GM18508 (cell line): ENCODE results near the gene USP47.

Experiments used
- ATAC-seq: cut with Tn5 transposase; IDR thresholded peaks from one replicate; pipeline ENCODE4 v1.9.1; 2021; ENCODE audit warnings: moderate number of reproducible peaks; ENCODE audit not compliant: insufficient read depth, unreplicated experiment

USP47 gene

DNA sequence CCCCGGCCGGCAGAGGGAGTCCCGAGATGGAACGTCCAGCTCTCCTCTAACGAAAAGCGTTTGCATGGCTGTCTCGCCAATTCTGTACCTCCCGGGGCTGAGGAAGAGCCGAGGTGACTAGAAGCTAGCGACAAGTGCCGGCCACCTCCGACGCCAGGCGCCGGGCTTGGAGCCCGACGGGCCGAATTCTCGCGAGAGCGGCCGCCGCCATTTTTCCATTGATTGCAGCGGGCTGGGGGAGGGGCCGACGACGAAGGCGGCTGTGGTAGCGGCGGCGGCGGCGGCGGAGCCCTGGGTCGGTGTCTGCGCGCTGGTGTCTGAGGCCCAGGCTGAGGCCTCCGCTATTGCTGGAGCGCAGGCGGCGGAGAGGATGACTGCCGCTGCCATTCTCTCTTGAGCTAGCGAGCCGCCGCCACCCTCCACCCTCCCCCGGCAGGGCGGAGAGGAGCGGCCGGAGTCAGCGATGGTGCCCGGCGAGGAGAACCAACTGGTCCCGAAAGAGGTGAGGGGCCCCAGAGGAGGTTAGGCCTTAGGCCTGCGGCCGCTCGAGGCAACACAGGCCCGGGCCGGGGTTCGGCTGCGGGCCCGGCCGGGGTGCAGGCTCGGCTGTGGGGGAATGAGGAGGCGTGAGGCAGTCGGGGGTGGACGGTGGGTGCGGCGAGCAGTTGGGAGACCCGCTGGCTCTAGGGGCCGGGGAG, at the start of gene USP47:
USP47 (plus strand) TSS at position 250 of the 698 bp plus-strand sequence; CDS start at position 464, 214 bp downstream.
- ATAC-seq = no peak

DNA sequence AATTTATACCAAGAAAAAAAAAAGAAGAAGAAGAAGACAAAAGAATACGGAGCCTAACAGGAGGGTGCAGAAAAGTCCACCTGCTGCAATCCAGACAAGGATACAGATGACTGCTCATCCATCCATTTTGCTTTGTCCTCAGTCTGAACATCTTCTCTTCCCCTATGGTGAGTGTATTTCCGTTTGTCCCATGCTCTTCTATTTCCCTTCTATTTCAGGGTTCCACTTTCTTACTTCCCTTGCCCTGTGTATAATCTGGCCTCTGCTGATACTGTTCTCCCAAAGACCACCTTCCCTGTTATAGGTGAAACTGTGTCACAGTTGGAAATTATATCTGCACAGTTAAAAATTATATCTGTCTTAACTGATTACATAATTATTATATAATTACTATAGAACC, 48.7 kb upstream of the USP47 start:
- no peak for ATAC-seq

DNA sequence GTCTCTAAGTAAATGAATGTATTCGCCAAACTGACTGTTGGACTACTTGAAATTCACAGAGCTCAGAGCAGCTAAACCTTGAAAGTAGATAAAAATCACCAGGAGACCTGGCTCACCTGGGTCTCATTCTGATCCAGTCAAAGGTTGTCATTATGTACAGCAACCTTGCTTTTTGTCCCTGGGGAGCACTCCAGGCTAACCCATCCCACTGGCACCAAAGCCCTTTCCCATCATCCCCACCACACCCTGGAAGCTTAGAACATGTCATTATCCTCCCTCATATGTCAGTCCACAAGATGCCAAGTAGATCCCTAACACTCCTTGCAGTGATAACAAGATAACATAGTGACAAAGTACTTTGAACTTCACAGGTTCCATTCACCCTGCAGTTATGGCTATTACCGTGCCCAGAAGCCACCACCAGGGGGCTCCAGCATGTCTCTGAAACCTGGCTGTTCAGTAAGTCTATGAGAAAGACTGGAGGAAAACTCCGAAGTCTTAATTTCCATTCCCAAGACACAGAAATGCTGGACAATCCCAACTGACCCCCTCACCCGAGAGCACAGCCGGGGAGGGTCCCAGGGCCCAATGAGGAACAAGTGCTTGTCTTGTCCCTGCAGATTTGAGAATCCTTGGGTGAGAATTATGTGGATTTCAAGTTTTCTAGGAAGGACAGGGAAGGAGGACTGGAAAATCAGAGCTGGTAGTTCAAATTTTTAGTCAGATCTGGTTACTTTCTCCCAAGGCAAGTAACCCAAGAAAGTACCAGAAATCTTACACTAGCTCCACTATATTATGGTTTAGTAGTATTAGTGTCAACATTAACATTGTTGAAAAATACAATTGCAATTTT, 43.0 kb upstream of the USP47 start:
- no peak for ATAC-seq

DNA sequence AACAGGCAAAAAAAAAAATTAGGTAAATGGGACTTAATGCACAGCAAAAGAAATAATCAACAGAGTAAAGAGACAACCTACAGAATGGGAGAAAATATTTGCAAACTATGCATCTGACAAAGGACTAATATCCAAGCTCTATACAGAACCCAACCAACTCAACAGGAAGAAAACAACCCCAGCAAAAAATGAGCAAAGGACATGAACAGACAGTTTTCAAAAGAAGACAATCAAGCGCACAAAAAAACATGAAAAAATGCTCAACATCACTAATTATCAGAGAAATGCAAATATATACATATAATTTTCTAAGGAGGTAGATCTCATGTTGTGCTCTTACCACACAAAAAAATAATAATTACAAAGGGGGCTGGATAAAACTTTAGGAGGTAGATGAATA, 36.5 kb upstream of the USP47 start:
- ATAC-seq = no peak

GRCh38 chr11:11806074-11806473, 35.7 kb upstream of the USP47 start:
- ATAC-seq = no peak

GRCh38 chr11:11806586-11806985, 35.2 kb upstream of the USP47 start:
- no peak for ATAC-seq

DNA sequence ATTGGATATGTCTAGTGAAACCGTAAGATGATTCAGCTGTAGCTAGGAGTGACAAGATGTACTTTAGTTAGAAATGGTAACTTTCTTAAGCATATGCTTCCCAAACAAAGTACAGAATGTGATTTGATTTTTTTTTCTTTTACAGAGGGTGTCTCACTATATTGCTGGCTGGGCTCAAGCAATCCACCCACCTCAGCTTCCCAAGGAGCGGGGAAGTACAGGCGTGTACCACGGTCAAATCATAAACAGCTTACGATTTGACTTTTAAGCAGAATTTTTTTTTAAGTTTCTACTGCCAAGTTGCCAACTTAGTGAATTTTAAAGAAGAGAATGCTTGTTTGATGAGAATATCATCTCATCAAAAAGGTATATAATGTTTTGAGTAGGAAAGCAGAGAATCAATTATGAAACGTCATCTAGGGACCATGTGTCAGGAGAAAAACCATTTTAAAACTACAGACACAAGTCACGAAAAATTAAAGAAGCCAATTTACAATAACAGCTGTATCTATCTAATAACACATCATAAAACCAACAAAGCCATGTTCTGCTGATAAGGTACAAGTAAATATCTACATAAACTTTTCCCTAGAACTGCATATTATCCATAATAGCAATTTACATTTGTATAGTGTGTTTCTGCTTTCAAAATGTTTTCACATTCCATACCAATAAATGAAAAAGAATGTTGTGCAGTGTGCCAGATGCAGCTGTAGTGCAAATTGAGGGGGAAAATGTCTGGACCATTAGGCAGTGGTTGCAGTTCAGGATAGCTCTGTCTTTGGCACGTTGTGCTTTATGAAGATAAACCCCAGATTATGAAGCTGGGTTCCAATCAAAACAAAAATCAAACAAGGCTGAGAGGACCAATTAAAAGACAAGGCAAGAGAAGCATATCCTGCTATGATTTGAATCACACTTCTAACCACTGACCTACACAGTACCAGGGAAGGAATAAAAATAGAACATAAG, 33.7 kb upstream of the USP47 start:
- no peak for ATAC-seq

- no peak for ATAC-seq
Measured at GRCh38 chr11:11808992-11809615, 32.7 kb upstream of the USP47 start.

GRCh38 chr11:11810764-11811726, 30.7 kb upstream of the USP47 start:
- no peak for ATAC-seq

GRCh38 chr11:11813288-11813962, 28.3 kb upstream of the USP47 start:
- no peak for ATAC-seq

- ATAC-seq = no peak
Measured at GRCh38 chr11:11814614-11815452, 26.9 kb upstream of the USP47 start.

GRCh38 chr11:11816511-11817314, 25.1 kb upstream of the USP47 start:
- no peak for ATAC-seq

DNA sequence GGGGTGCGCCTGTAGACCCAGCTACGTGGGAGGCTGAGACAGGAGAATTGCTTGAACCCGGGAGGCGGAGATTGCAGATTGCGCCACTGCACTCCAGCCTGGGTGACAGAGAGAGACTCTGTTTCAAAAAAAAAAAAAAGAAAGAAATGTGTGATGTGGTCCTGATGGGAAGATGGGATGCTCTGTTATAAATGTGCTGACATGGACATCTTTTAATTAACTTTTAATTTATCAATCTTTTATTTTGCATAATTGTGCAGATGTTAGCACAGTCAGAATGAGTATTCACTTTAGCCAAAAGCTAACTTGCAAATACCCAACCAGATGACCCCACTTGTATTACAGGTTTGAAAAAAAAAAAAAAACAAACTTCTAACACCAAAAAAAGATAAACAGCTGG, 23.8 kb upstream of the USP47 start:
- no peak for ATAC-seq

DNA sequence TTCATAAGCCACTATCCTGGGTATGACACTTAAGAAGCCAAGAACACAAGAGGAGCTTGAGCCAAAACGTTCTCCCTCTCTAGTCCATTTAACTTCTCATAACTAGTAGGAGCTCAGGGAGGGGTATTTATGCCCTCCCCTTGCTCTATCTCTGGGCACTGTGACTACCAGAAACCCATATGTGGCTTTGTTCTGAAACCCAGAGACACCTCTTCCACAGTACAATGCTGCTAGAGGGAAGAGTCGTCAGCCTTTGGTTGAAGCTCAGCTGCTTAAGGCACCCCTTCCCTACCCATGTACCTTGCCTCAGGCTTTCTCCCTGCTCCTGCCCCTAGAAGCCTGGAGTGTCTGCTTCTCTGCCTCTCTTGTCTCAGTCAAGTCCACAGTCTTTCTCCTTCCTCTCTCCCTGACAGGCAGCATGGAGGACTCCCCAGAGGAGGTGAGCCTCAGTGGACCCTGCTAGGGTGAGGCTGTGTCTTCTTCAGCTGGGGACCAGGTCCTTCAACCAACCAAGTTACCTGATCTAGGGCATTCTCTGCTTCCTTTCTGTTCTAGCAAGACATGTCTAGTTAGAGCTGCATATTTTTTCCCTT, 23.1 kb upstream of the USP47 start:
- ATAC-seq = no peak

GRCh38 chr11:11821899-11822298, 19.9 kb upstream of the USP47 start:
- no peak for ATAC-seq

GRCh38 chr11:11822946-11823345, 18.8 kb upstream of the USP47 start:
- ATAC-seq = no peak
